Heart left ventricle (tissue), 16 donors: ENCODE measurements around the gene GSPT1. TPM values are rescaled to one million over a fixed set of nuclear protein-coding genes. Genes with fewer than 3 reads are reported as not detected.
A peak's percentile ranks its signal among the peaks of the same experiment; 100 is the strongest.

Experiments used
- ATAC-seq, 4 donors: fragments of 200-7000 bp; cut with Tn5 transposase; one replicate each; pipeline ENCODE4 v1.9.1; 2020 to 2022; ENCODE audit warnings: moderate library complexity in 4 of 4, mild to moderate bottlenecking in 3 of 4, moderate number of reproducible peaks in 1 of 4
- DNase-seq, 5 donors: peaks; one replicate each; pipeline ENCODE4 v3.0.0-alpha.2; 2020
- H3K27ac ChIP-seq, 12 donors: fragments of 200-600 bp; sonication (generic) in 4 of 12; one replicate each; pipeline versions ENCODE4 v1.5.0 to v1.8.0; 2016 to 2022; ENCODE audit warnings: mild to moderate bottlenecking in 2 of 12
- H3K27me3 ChIP-seq, 9 donors: fragments of 200-600 bp; sonication (generic) in 2 of 9; one replicate each; pipeline versions ENCODE4 v1.5.1 to v1.8.0; 2016 to 2022; ENCODE audit warnings: mild to moderate bottlenecking in 3 of 9
- H3K36me3 ChIP-seq, 9 donors: fragments of 200-600 bp; sonication (generic) in 2 of 9; one replicate each; pipeline versions ENCODE4 v1.5.0 to v1.8.0; 2018 to 2022; ENCODE audit warnings: mild to moderate bottlenecking in 2 of 9
- H3K4me1 ChIP-seq, 12 donors: fragments of 200-600 bp; sonication (generic) in 4 of 12; one replicate each; pipeline versions ENCODE4 v1.5.0 to v1.8.0; 2016 to 2022; ENCODE audit warnings: mild to moderate bottlenecking in 3 of 12
- H3K4me3 ChIP-seq, 12 donors: fragments of 200-600 bp; sonication (generic) in 4 of 12; one replicate each; pipeline versions ENCODE4 v1.5.0 to v1.8.0; 2017 to 2022; ENCODE audit warnings: mild to moderate bottlenecking in 9 of 12, moderate library complexity in 4 of 12
- H3K9me3 ChIP-seq, 12 donors: fragments of 200-600 bp; sonication (generic) in 4 of 12; one replicate each; pipeline versions ENCODE4 v1.5.0 to v1.8.0; 2016 to 2022; ENCODE audit warnings: mild to moderate bottlenecking in 1 of 12
- CTCF ChIP-seq, 12 donors: fragments of 200-600 bp; sonication (generic) in 4 of 12; IDR thresholded peaks; one replicate each; pipeline versions ENCODE4 v1.5.0 to v1.8.0; 2018 to 2022; ENCODE audit warnings: antibody characterized with exemption in 12 of 12, mild to moderate bottlenecking in 5 of 12
- POLR2A ChIP-seq, 2 donors: fragments of 450-650 bp; IDR thresholded peaks; one replicate each; pipeline ENCODE4 v1.6.1; 2017; ENCODE audit warnings: antibody characterized with exemption in 2 of 2, mild to moderate bottlenecking in 2 of 2, moderate library complexity in 2 of 2
- WGBS, 4 donors: extraction: QIAGEN DNeasy Blood & Tissue Kit in 2 of 4; methylation state at CpG; one replicate each; pipeline versions ENCODE4 v1.1.5 to v1.1.7; 2013 to 2018; 5-methylcytosine and 5-hydroxymethylcytosine counted together
- intact Hi-C, 10 donors: fragments of 100-400 bp; cut with DNase I; formaldehyde crosslinking; loops; one replicate each; pipeline versions ENCODE4 v1.11.1 to v1.14.2; 2022
- polyA plus RNA-seq, 2 donors: library from polyadenylated mRNA; stranded (reverse); fragments of 200-250 nt; gene quantifications; one replicate each; pipeline ENCODE4 v1.2.3, GENCODE V29; 2013
- total RNA-seq, 9 donors: library from RNA; depleted of rRNA in 2 of 9; stranded (reverse); fragments of >200 nt in 2 of 9; fragmentation: NEBNext Ultra II Directional in 3 of 9; extraction: Animal tissue kit (Norgen Biotek cat#: 25700) in 3 of 9; gene quantifications; one replicate each; pipeline versions ENCODE4 v1.1.0 to v1.2.4, GENCODE V29; 2016 to 2023
- donor health status: ischemic (EF 13 %, LVEDD 7.1; RV severe dilation, severe dysfunction).
- donor health status: healthy with polysubstance abuse.
- donor health status: DM: no; HTN: yes; CAD: no.
- donor health status: DM: no; HTN: no; CAD: no.
- donor health status: ischemic (EF 25% LVEDD 6.9; RV normal size, moderate dysfunction).
- donor health status: ischemic (EF 25% LVEDD 5.7; RV mildly dilated, moderate dysfunction).
- donor health status: healthy.
- donor health status: DM: yes; HTN: yes; CAD: no.
- donor health status: ischemic (EF 35%, LVEDD 5.7; RV mildly dilated, moderate dysfunction).
- donor health status: nonischemic (EF 11% LVEDD 7.7; RV severe dilation, severe dysfunction).
- donor health status: DM: yes; HTN: yes; CAD: no.
- donor health status: PGD.
- donor health status: ischemic (EF 29% LVEDD 5.4; RV normal size, mild dysfunction).
- donor health status: nonischemic (EF 23%, LVEDD 6.1; RV moderate dilation, normal function).

The GSPT1 gene
- total and polyA plus RNA-seq, 11 donors: 16.3 to 131 (median 91.1) TPM

DNA sequence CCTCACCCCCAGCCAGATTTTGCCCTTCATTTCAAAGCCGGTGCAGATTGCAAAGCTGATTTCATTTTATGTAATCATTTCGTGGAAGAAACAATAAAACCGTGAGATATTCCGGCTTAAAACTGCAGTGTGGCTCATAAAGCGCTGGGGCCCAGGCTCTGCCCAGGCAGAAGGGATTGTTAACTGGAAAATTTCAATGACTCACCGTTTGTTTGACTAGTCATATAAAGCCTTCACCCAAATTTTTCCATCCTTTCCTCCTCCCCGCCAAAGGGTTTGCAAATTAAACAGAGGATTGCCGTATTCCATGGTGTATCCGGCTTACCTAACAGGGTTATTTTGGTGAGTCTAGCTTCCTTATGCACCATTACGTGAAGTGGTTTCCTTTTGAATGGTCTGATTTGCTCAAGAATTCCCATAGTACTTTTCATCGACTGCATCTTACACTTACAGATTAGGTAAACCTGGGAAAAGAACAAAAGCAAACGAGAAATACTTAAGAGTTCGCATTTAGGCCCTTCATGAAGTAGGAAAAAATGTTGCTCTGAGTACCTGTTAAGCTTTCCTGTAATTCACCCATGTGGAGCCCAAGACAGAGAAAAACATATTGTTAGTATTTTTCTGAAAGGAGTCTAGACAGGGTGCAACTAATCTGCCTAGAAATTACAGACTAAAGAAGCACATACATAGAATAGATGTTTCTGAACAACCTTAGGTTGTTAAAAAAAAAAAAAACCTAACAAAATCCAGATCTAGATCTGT is 949 bp upstream of the GSPT1 start:
- Histone ChIP-seq H3K27ac (peak overlapping the region in 11 of 12 donors; percentile 47 to 96 (median 91)), H3K27me3 (no peaks in the 10 kb centered on the region), H3K4me1 (peaks cover 4 to 32% (median 23%) of the 10 kb centered on the region in 12 donors), H3K9me3 (no peaks in the 10 kb centered on the region), H3K36me3 (no peaks in the 10 kb centered on the region), H3K4me3 (peak overlapping the region; percentile 21 to 94 (median 88))
- intact Hi-C loops: loop anchor here in 4 of 10 donors (1.0 to 10.0 kb wide), 4 partner anchors 60 to 64 kb away; partner anchors contain the start of genes RSL1D1 (in 2 of the 4) and SNX29 (in 2 of the 4)
- WGBS, 4 donors: 70 to 77% (median 74%) methylated on average over 13 of the region's 13 CpGs
- DNase-seq: no peak
- TF ChIP-seq CTCF (IDR thresholded peaks at IDR 0.05) (no peak), POLR2A (IDR thresholded peaks at IDR 0.05) (no peak)
- ATAC-seq: no peak

DNA sequence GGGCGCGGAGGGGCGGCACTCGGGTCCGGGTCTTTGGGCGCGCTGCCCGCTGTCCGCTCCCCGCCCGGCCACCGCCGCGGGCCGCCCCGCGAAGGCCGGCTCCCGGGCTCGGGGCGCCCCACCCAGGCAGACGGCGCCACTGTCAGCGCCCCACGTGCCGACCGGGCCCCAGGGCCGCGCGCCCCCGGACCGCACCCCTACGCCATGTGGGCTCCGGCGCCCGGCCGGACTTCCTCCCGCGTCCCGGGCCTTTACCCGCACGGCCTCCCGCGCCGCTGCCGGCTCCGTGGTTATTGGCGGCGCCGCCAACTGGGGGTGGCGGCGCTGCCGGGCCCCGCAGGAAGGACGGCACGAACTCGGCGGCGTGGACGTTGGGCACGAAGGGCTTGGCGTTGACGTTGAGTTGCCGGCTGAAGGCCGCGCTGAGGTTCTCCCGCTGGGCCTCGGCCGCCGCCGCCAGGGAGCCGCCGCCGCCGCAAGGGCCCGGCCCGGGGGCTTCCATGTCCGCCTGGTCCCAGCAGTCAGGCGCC is 577 bp downstream of the GSPT1 start:
- Histone ChIP-seq H3K27ac (peak overlapping the region; percentile 73 to 96 (median 92)), H3K36me3 (no peaks in the 10 kb centered on the region), H3K4me1 (peaks cover 4 to 44% (median 35%) of the 10 kb centered on the region in 12 donors), H3K9me3 (no peaks in the 10 kb centered on the region), H3K4me3 (peak overlapping the region; percentile 72 to 94 (median 89)), H3K27me3 (no peaks in the 10 kb centered on the region)
- peak in 2 of 4 donors; percentile 31 to 32 for ATAC-seq
- intact Hi-C loops: loop anchor here in 3 of 10 donors (5.0 to 10.0 kb wide), 3 partner anchors 60 to 63 kb away; partner anchors contain the start of genes RSL1D1 (in 2 of the 3) and SNX29 (in 1 of the 3)
- TF ChIP-seq CTCF (IDR thresholded peaks at IDR 0.05) (peak in 2 of 12 donors; percentile 17 to 21), POLR2A (IDR thresholded peaks at IDR 0.05) (no peak)
- WGBS, 4 donors: 0% methylated on average over 33 to 79 of the region's 79 CpGs
- peak; percentile 44 to 78 (median 52) for DNase-seq

DNA sequence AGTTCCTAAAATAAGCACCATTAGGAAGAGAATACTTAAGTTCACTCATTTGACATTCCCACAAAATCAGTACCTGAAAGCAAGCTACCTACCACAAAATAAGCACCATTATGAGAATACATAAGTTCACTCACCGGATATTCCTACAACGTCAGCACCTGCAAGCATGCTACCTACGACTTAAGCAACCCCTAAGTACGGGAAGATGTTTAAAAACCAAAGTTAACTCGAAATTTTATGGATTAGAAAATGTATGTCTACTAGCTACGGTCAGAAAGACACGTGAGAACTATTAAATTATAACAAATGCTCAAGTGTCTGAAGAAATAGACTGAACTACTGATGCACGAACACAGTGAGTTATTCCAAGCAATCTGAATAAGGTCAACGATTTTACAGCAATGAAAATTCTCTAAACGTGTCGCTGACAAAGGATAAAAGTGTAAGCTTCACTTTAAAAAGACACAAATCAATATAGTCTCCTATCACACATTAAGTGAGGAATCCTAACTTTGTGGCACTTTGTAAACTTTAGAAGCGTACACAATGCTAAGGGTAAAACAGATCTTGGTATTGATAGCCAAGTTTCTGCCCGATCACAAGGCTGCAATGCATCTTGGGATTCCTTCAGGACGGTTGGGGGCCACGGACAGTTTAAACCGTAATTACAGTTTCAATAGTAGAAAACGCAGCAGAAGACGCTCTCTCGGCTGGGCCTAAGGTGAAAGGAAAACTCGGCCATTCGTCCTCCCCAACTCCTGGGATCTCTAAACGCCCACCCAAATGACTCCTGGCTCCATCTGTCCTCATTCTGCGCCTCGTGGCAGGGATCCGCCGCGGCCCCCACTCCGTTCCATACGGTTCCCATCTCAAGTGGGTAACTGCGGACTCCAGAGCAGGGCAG is 1.3 kb downstream of the GSPT1 start:
- intact Hi-C loops: loop anchor here in 5 of 10 donors (5.0 to 10.0 kb wide), 3 partner anchors 60 to 63 kb away; partner anchors contain the start of genes RSL1D1 (in 4 of the 5) and SNX29 (in 1 of the 5)
- Histone ChIP-seq H3K27ac (peak overlapping the region; percentile 73 to 96 (median 92)), H3K9me3 (no peaks in the 10 kb centered on the region), H3K27me3 (no peaks in the 10 kb centered on the region), H3K36me3 (no peaks in the 10 kb centered on the region), H3K4me1 (peaks cover 4 to 52% (median 41%) of the 10 kb centered on the region in 12 donors), H3K4me3 (peak overlapping the region; percentile 72 to 94 (median 89))
- ATAC-seq (no peak), DNase-seq (peak in 1 of 5 donors; percentile 23)
- WGBS, 4 donors: 3 to 5% (median 4%) methylated on average over 29 to 30 of the region's 30 CpGs
- TF ChIP-seq POLR2A (IDR thresholded peaks at IDR 0.05) (no peak), CTCF (IDR thresholded peaks at IDR 0.05) (no peak)
